ENCODE measurements around the gene RBM20.
A peak's percentile ranks its signal among the peaks of the same experiment; 100 is the strongest.
"Not testable (repeated sequence)": the region's sequence is repeated elsewhere in the genome, so short reads cannot be mapped to it uniquely, and the experiment has no call there.

RBM20 gene

DNA sequence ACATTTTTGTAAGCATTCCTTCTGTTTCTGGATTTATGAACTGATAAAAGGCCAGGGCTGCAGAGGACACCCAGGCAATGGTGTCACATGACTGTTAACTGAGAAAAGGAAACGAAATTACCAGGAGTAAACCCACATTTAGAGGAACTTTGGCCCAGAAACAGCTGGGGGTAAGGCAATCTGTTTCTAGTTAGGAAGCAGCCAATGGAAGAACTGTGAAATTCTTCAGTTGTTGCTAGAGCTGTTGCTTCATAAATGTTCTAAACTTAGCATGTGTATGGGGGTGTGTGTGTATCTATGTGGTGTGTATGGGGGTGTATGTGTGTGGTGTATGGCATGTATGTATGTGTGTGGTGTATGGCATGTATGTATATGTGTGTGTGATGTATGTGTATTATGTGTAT, 215.8 kb downstream of the RBM20 start:
- DNase-seq, result peak; percentile 62

DNA sequence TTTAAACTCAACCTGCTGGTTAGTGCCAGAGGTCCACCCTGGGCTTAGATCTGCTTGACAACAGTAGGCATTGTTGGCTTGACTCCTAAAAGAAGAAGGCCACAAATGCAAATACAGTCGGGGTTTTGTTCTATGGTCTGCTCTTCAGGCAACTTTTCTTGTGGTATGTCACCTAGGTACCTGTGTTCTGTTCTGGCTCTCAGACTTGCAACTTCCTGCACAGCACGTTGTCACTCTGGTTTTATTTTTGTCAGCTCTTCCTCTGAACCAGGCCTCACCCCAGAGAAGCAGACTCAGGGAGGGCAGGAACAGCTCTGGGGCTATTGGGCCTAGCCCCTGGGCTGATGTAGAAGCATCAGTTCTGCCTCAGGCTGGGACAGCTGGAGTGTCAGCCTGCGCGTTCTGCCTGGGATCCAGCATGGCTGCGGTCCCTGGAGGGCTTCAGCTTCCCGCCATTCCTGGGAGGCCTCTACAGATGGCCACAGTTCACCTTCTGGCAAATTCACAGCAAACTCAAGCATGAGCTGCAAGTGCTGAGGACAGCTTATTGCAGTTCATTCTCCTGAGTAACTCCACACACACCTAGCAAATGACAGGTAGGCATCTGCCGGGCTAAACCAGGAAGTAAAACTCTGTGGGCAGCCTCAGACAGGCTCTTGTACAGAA, 216.6 kb downstream of the RBM20 start:
- peak; percentile 38 for DNase-seq

DNA sequence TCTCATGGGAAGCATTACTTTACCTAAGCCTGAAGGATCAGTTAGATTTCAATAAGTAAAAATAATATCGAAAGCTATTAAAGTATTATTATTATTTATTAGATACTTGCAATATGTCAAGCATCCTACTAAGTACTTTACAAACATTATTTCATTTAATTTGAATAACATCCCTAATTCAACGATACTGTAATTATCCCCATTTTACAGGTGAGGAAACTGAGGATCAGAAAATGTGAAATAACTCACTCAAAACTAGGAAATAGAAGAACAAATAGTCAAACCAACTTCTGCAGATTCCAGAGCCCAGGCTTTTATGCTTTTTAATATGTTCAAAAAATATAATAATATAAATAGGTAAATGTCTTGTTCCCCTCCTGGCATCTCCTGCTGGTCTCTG, 217.3 kb downstream of the RBM20 start:
- no peak for DNase-seq

DNA sequence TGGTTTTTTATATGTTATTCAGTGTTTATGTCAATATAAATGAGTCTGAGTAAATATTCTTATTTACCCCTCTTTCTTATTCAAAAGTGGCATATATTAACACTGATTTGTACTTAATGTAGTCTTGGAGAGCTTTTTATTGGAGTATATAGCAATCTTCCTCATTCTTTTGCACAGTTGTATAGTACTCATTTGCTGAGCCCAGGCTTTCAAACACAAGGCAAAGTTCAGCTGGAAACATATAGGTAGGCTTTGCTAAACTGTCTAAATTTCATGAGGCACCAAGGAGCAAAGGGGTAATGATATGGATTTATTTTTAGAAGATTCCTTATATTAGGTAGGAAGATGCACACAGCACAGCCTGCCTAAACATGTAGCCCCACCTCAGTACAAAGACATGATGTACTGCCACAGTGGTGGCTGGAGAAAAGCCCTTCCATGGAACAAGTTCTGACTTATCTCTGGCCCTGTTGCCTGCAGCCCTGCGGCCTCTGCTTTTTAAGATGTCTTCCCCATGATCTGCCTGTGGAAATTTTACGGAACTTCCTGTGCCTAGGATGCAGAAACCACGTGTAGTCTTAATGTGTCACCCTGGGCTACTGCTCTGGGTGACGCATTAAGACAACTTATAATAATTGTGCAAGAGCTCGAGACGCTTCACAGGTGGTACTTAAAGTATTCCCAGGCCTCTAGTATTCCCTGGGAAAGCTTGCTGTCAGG, 218.0 kb downstream of the RBM20 start:
- no peak for DNase-seq

DNA sequence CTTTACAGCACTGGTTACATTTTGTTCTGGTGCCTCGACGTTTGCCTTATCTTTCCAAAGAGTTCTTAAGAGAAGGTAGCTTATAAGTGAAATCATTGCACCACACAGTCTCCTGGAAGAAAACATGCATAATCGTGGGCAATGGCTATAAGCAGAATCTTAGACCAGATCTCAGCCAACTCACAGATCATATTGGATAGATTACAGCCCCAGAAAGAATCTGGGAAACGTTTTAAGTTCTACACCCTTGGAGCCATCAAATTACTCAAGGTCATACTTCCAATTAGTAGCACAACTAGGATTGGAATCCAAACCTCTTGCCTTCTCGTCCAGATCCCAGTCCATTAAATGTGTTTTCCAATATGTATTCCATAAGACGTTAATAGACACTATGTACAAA, 218.8 kb downstream of the RBM20 start:
- DNase-seq, result no peak

DNA sequence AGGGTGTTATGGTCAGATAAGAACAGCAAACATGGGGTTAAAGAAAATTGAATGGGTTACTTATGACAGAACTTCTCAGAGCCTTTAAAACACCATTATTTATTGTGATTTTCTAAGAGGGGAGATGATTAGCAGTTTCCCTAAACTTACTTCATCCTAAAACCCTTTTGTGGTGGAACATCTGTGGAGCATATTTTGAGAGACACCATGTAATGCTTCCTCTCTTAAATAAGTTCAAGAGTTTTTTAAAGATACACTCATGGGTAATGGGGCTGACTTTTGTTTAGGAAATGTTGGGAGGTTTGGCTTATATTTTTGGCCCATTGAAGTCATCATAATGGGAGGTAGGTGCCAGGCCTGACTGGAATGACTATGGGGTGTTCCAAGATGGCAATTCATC, 219.2 kb downstream of the RBM20 start:
- no peak for DNase-seq

DNA sequence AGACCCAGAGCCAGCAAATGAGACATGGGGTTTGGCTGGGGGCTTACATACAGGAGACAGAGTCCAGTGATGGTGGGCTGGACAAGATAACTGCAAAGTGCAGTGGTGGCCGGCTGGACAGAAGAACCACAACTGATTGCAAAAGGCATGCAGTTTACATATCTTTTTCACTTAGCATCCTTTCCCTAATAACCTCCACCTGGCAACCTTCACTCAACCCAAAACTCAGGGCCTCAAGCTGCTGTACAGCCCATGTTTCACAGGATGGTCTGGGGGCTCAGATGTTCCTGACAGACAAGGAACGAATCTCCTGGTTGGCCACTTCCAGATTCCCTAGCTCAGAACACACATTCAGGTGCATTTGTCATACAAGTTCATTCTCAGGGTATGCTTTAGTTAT, 219.8 kb downstream of the RBM20 start:
- DNase-seq, result no peak

DNA sequence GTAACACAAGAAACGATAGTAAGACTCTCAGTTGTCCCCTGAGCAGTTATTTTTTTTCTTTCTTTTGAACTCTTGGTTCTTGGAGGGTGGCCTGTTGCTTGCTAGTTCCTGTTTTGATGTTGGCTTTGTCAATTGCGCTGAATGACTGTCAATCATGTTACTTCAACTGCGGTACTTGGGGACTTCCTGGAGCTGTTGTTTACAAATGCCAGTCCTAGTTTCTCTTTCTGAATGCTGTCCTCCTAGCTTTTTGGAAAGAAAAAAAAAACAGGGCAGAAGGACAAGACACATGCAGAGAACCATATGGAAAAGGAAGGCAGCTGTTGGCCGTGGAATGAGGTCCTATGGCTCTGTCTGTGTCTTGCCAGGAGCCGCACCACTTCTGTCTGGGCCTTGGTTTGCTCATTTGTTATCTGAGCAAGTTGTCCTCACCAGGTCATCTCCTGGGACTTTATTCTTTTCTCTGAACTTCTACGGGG, 220.6 kb downstream of the RBM20 start:
- peak; percentile 74 for DNase-seq

DNA sequence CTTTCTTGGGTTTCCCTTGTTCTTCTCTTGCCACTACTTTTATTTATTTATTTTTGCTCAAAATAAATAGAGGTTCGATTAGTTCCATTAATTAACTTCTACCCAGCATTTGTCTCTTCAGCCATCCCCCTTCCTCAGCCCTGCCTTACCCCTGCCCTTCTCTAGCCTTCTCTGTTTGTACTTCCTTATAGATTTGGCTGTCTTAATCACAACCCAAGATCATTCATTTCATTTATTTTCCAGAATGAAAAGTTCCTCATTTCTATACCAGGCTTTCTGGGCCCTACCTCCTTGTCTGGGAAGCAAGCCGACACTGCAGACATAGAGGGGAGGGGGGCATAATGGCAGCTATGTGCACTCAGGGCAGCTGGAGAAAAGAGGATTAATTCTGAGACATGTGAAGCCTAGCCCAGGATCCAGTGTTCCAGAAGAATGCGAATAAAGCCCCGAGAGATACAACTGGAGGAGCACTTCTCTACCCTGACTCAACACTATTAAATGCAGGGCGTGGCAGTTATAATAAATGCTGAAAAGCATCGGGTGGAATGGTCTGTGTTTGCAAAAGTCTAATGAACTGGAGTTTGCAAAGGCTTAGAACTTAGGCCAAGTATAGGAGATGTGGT, 221.2 kb downstream of the RBM20 start:
- peak; percentile 44 for DNase-seq

DNA sequence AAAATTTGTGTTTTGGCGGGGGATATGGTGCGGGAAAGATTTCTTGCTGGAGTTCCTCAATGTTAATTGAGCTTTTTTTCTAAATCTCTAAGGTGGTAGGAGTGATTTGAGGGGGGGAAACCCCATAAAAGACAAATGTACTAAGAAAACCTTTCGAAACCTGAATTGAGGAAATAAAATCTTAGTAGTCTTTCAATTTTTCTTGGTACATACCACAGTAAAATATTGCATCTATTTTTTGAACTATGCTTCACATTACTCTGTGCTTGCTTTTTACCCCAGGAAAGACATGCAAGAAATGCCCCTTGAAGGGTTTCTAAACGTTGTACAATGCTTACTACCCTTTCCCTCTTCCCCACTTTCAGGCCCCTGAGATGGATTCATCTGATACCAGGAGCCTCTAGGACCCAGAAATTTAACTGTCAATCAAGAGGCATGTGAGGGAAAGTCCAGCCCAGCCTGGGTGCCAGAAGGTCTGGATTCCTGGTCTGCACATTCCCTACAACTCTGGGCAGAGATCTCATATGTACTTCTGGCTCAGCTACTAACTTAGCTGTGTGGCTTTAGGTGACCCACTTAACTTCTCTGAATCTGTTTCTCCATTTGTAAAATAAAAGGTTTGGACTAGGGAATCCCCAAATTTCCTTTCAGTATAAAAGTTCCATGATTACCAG, 221.8 kb downstream of the RBM20 start:
- no peak for DNase-seq

DNA sequence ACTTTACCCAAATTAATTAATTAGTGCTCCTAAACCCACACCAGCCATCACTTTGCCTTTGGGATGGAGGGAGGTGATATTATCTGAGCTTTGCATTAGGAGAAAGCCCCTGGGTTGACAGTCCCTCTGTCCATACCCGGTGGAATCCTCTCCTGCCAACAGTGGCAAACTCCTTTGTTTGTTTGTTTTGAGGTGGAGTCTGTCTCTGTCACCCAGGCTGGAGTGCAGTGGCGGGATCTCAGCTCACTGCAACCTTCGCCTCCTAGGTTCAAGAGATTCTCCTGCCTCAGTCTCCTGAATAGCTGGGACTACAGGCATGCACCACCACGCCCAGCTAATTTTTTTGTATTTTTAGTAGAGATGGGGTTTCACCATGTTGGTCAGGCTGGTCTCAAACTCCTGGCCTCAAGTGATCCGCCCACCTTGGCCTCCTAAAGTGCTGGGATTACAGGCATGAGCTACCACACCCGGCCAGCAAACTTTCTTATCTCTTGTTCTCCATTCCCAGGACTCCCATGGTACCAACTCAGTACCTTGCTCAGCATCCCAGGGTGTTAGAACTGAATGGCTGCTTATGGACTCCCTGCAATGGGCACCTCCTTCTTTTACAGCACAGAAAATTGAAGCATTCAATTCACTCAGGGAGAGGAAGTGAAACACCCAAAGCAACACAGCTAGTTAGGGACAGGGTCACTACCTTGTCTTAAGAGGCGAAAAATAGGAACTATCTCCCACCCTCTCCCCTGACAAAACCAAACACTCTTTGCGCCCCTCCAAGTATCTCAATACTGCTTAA, 223.1 kb downstream of the RBM20 start:
- not testable (repeated sequence) for DNase-seq

DNA sequence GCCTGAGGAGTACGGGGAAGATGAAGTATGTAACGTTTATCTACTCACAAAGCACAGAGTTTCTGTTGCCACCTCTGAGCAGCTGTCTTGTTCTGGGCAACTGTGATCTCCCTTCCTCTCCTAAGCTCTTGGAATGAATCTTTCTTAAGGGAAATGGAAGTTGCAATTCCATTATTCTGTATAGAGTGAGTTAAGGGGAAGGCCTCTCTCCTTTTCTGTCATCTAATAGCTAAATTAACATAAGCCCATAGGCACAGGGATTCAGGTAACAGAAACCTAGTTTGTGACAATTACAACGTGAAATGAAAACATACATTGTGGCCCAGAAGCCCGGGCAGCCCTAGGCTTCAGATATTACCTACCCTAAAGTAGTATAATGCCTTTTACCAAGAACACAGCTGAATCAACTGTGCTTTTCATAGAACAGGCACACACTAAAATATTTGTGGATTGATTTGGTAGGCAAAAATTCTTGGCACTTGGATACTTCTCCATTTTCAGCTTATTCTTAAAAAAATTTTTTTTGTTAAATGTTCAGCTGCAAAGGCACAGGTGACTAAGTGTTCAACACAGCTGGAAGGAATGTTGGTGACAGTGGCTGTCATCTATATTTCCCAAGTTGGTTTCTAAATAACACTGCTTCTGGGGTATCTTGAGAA, 223.8 kb downstream of the RBM20 start:
- no peak for DNase-seq

DNA sequence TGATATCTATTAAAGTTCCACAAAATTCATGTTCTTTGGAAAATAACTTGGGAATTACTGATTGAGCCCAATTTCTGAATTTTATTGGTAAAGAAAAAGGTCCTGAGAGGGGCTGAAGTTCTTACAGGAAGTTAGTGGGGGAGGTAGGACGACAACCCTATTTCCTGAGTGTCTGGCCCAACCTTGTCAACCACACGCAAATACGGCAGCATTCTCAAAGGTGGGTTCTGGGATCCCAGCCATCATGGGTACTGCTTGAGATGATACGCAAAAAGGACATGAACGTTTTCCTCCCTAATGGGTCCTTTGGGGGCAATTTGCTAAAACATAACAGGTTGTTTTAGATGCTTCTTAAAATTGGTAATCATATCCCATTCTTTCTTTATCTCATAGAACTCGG, 224.8 kb downstream of the RBM20 start:
- DNase-seq, result no peak

DNA sequence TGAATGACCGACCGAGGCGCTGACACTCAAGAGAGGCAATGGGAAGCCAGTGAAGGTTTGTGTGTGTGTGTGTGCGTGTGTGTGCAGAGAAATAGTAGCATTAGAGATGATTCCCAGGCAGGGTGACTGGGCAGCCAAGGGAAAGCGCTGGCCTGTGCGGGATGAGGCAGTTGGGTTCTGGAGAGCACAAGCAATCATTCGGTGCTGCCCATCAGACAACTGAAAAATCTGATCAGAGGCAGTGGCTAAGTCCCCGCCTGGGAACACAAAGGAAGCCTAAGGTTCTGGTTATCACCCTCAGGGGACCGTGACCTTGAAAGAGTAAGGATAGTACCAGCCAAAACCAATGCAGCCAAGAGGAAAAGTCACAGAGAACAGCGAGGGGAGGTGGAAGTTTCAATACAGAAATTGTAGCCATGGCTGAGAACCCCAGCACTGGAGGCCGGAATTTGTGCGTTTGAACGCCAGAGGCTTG, 226.7 kb downstream of the RBM20 start:
- no peak for DNase-seq

DNA sequence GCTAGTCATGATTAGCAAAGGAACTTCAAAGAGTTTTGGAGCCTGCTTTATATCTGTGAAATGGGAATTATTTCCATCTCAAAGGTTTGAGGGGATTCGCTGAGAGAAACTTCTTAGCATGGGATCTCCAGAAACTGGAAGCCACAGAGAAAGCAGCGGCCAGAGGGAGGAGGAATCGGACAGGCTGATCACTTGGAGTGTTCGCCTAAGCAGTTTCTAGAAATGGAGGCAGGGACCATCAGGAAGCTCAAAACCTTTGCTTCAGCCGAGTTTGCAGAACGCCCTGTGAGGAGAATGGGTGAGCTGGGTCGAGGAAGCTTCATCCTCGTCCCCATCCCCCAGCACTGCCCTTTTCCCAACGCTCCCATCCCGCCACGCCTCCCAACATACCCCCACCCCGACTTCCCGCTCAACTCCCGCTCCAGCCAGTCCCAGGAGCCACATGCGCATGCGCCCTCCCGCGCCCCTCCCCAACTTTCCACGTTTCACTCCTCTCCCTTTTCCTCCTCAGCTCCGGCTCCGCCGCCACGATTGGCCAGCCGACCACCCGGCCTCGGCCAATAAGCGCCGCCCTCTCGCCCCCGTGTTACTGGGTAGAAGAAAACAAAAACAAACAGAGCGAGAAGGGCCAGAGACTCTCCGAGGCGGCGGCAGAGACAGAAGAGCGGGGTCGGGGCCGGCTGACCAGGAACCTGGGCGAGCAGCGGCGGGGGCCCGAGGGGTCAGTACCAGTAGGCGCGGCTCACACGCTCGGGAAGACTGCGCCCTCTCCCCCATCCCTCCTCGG, 227.4 kb downstream of the RBM20 start, which contains the start of gene PDCD4:
TSS of gene PDCD4 (plus strand) at position 631 of the 787 bp plus-strand sequence. CDS start 4,100 bp downstream, outside the sequence.
- DNase-seq, result peak; percentile 97

DNA sequence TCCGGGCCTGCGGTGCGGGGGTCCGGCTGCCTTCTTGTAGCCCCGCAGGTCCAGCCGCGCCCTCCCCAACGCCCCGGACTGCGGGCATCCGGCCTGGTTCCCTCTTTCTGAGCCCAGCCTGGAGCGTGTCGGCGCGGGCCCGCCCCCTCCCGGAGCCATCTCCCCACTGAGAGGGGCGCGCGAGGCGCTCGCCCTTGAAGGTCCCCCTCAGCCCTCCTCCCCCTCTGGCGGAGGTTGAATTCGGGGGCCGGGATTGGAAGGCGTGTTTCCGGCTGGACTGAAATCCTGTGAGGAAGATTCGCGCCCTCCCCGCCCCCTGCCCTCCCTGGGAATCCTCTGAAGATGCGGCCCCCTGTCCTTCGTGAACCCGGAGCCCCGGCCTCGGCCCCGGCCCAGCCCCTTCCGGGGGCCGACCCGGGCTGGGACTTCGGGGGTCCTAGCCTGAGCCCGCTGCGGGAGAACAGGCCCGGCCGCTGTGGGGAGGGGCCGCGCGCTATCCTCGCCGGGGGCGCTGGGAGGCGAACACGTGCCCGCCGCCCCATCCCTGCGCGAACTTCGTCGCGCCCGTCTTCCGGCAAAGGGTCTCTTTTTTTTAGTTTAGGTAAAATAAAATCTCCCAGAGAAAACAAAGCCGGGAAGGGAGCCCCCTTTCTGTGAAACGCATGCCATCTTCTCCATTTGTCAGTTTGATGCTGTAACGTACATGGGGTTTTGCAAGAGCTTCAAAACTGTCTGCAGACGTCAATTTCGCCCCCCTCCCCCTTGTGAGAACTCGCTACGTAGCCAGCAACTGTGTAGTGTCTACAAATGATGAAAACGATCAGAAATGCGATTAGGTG, 228.2 kb downstream of the RBM20 start:
- DNase-seq, result peak; percentile 89

DNA sequence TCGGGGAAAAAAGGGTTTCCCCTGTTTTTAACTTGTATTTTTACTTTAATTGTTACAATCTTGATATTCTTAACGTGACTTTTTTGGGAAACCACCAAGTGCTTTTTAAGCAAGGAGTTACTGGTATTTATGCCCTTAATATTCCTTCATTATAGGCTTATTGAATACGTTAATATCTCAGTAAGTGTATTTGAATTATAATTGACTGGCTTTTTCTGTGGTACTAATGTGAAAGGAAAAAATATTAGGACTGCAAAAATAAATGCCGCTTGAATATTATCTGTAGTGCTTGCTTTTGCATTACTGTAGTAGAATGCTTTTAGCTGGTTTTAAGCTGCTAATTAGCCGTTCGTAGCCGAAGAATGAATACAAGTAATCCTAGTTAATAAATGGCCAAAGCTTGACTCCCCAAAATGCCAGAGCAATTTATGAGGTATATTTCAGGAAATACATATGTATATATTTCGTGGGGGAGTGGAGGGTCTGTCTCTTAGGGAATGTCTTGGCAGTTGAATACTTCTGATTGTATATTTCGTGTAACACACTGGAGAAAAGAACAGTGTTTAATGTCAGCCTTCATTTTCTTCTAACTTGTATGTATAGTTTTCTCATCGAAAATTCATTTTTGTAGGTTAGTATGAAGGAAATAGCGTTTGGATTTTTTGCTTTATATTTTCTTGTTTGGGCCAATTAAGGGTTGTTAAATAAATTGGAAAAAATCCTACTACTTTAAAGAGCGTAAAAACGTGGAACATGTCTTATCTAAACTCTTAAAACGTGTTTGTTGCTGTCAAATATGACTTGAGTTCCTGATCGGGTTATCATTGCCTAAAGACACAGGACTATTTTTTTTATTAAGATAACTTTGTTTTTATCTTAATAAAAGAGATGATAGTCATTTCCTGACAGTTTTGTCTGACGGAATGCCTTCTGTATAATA, 229.1 kb downstream of the RBM20 start:
- peak; percentile 49 for DNase-seq

DNA sequence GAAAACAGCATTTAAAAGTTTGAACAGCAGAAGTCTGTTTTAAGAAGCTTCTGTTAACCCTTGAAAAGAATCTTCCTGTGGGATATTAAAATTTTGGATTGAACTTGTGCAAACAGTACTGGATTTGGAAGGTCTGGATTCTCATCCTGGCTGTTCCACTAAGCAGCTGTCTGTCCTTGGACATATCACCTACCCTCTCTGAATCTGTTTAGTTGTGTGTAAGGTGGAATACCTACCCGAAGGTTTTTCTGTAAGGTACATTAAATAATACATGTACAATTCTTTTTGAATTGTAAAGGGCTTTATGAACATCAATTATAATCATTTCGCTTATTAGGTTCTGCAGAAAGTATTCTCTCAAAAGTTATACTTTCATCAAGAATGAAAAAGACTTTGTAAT, 229.8 kb downstream of the RBM20 start:
- DNase-seq, result no peak

DNA sequence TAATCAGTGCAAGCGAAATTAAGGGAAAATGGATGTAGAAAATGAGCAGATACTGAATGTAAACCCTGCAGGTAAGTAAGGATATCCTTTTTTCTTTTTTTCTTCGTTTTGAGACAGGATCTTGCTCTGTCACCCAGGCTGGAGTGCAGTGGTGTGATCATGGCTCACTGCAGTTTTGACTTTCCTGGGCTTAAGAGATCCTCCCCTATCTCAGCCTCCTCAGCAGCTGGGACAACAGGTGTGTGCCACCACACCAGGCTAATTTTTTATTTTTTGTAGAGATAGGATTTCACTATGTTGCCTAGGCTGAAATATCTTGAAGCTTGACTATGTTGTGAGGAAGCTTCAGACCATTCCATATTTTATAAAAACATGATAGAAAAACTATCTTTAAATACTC, 231.9 kb downstream of the RBM20 start:
- no peak for DNase-seq

Measured in hematopoietic multipotent progenitor cell treated with erythropoietin and hydrocortisone succinate and interleukin-3 and kit ligand, for 8 days (in vitro differentiated cells).